GM18867 (cell line): ENCODE measurements around the gene ATG2B.

Experiments used
- ATAC-seq: cut with Tn5 transposase; IDR thresholded peaks from one replicate; pipeline ENCODE4 v1.9.1; 2021; ENCODE audit warnings: mild to moderate bottlenecking, moderate library complexity; ENCODE audit not compliant: unreplicated experiment

Gene ATG2B

GRCh38 chr14:96229315-96229714, 133.8 kb downstream of the ATG2B start:
- ATAC-seq, result no peak
